H1 (cell line): ENCODE measurements around the gene NCAM1. TPM values are rescaled to one million over a fixed set of nuclear protein-coding genes. Genes with fewer than 3 reads are reported as not detected.

Experiments used
- CTCF ChIA-PET: fragments of 300-600 bp; sonication (Branson Sonifier 250); formaldehyde crosslinking; loops from one replicate; lab custom pipeline; 2021; ENCODE audit not compliant: partially characterized antibody; lab: Charles Lee
- POLR2A ChIA-PET: fragments of 300-600 bp; sonication (Branson Sonifier 250); formaldehyde crosslinking; loops from one replicate; lab custom pipeline; 2021; ENCODE audit warnings: inconsistent platforms; ENCODE audit not compliant: partially characterized antibody; lab: Charles Lee
- DNase-seq, 2 experiments: peaks; one replicate each; pipeline versions ENCODE4 v3.0.0 to v3.0.0-alpha.2; 2010 to 2022; ENCODE audit warnings: low spot score in 2 of 2, low read depth in 1 of 2, mixed read lengths in 1 of 2
- FAIRE-seq: peaks from 2 replicates; lab custom pipeline; 2011; peaks lifted over from hg19 to GRCh38; lab: Jason Lieb, UNC
- H2AFZ ChIP-seq: 2 replicates; pipeline ENCODE4 v1.8.1; 2012; ENCODE audit warnings: low read length, inconsistent platforms
- H2AK5ac ChIP-seq: 2 replicates; pipeline ENCODE4 v1.6.1; 2013; ENCODE audit warnings: low read depth, low read length
- H2BK120ac ChIP-seq: replicated peaks from 2 replicates; pipeline ENCODE3; 2013; ENCODE audit warnings: low read depth, low read length, inconsistent platforms
- H2BK12ac ChIP-seq: 2 replicates; pipeline ENCODE4 v1.6.1; 2013; ENCODE audit warnings: low read depth, low read length
- H2BK15ac ChIP-seq: 2 replicates; pipeline ENCODE4 v1.6.1; 2013; ENCODE audit warnings: low read length
- H2BK20ac ChIP-seq: 2 replicates; pipeline ENCODE4 v1.6.1; 2013; ENCODE audit warnings: low read length
- H2BK5ac ChIP-seq: 2 replicates; pipeline ENCODE4 v1.6.1; 2013; ENCODE audit warnings: low read depth, low read length
- H3K14ac ChIP-seq: 2 replicates; pipeline ENCODE4 v1.6.1; 2013; ENCODE audit warnings: inconsistent platforms; ENCODE audit not compliant: insufficient read length
- H3K18ac ChIP-seq: 2 replicates; pipeline ENCODE4 v1.6.1; 2013; ENCODE audit warnings: low read length; ENCODE audit errors: extremely low read depth
- H3K23ac ChIP-seq: 2 replicates; pipeline ENCODE4 v1.6.1; 2013; ENCODE audit warnings: inconsistent platforms; ENCODE audit not compliant: insufficient read length
- H3K23me2 ChIP-seq: 2 replicates; pipeline ENCODE4 v1.6.1; 2013; ENCODE audit warnings: low read depth, low read length
- H3K27ac ChIP-seq: 2 replicates; pipeline ENCODE4 v1.6.1; 2011; ENCODE audit warnings: low read depth, low read length, inconsistent platforms
- H3K27me3 ChIP-seq, 4 experiments: replicated peaks in 1 of 4; 1 replicate in 1 of 4; 2 replicates in 3 of 4; pipeline versions ENCODE4 v1.6.1 to v1.8.1; 2011 to 2013; ENCODE audit warnings: low read length in 3 of 4, mild to moderate bottlenecking in 3 of 4, inconsistent platforms in 2 of 4, mixed read lengths in 2 of 4, moderate library complexity in 1 of 4; ENCODE audit not compliant: control insufficient read depth in 3 of 4, insufficient read depth in 3 of 4; ENCODE audit errors: extremely low read depth in 1 of 4
- H3K36me3 ChIP-seq, 4 experiments: 2 replicates each; pipeline versions ENCODE4 v1.6.1 to v1.8.1; 2011 to 2013; ENCODE audit warnings: mild to moderate bottlenecking in 4 of 4, low read length in 3 of 4, moderate library complexity in 2 of 4, control low read depth in 1 of 4, inconsistent platforms in 1 of 4; ENCODE audit not compliant: insufficient read depth in 4 of 4, control insufficient read depth in 2 of 4
- H3K4ac ChIP-seq: replicated peaks from 2 replicates; pipeline ENCODE3; 2013; ENCODE audit warnings: low read length, low read depth, mixed read lengths, inconsistent platforms; ENCODE audit not compliant: insufficient read length
- H3K4me1 ChIP-seq, 4 experiments: replicated peaks in 1 of 4; 1 replicate in 1 of 4; 2 replicates in 3 of 4; pipeline versions ENCODE4 v1.6.1 to v1.8.1; 2011 to 2013; ENCODE audit warnings: low read length in 3 of 4, inconsistent platforms in 2 of 4, mixed read lengths in 1 of 4; ENCODE audit not compliant: insufficient read depth in 4 of 4, control insufficient read depth in 3 of 4
- H3K4me2 ChIP-seq, 2 experiments: 2 replicates each; pipeline versions ENCODE4 v1.6.1 to v1.8.1; 2011 to 2013; ENCODE audit warnings: low read depth in 2 of 2, low read length in 2 of 2, control low read depth in 1 of 2, inconsistent platforms in 1 of 2, mild to moderate bottlenecking in 1 of 2; ENCODE audit not compliant: insufficient read depth in 1 of 2
- H3K4me3 ChIP-seq, 4 experiments: fragments of 200-600, 300-600 bp in 1 of 4; sonication (generic), shearing (Covaris generic), sonication (Bioruptor Twin) in 1 of 4; 2 replicates each; pipeline versions ENCODE4 v1.5.1 to v1.8.1; 2011 to 2016; ENCODE audit warnings: low read length in 4 of 4, low read depth in 3 of 4, control low read depth in 2 of 4, inconsistent platforms in 2 of 4, mild to moderate bottlenecking in 2 of 4, mixed read lengths in 1 of 4, moderate library complexity in 1 of 4; ENCODE audit not compliant: insufficient read depth in 2 of 4; ENCODE audit errors: extremely low read depth in 1 of 4
- H3K56ac ChIP-seq: replicated peaks from 2 replicates; pipeline ENCODE3; 2013; ENCODE audit warnings: low read depth, mild to moderate bottlenecking, mixed read lengths, low read length, inconsistent platforms; ENCODE audit not compliant: insufficient read length
- H3K79me1 ChIP-seq: 2 replicates; pipeline ENCODE4 v1.6.1; 2013; ENCODE audit warnings: low read depth, low read length, control low read depth
- H3K79me2 ChIP-seq, 2 experiments: 2 replicates each; pipeline versions ENCODE4 v1.6.1 to v1.8.1; 2012 to 2013; ENCODE audit warnings: low read length in 2 of 2, mild to moderate bottlenecking in 2 of 2, inconsistent platforms in 1 of 2; ENCODE audit not compliant: insufficient read depth in 2 of 2, control insufficient read depth in 1 of 2
- H3K9ac ChIP-seq, 4 experiments: replicated peaks in 1 of 4; 1 replicate in 1 of 4; 2 replicates in 3 of 4; pipeline versions ENCODE4 v1.6.1 to v1.8.1; 2011 to 2013; ENCODE audit warnings: low read depth in 3 of 4, low read length in 3 of 4, control low read depth in 2 of 4, mild to moderate bottlenecking in 2 of 4, moderate library complexity in 2 of 4, inconsistent platforms in 1 of 4; ENCODE audit errors: extremely low read depth in 1 of 4
- H3K9me3 ChIP-seq, 2 experiments: 2 replicates each; pipeline versions ENCODE4 v1.6.1 to v1.8.1; 2012 to 2013; ENCODE audit warnings: mild to moderate bottlenecking in 2 of 2, moderate library complexity in 2 of 2, control low read depth in 1 of 2, inconsistent platforms in 1 of 2, low read depth in 1 of 2, low read length in 1 of 2, mixed read lengths in 1 of 2; ENCODE audit not compliant: insufficient read depth in 2 of 2
- H4K20me1 ChIP-seq, 2 experiments: replicated peaks in 1 of 2; 2 replicates each; pipeline versions ENCODE3 to v1.8.1; 2011 to 2013; ENCODE audit warnings: inconsistent platforms in 2 of 2, low read length in 2 of 2, mild to moderate bottlenecking in 1 of 2; ENCODE audit not compliant: insufficient read depth in 2 of 2, control insufficient read depth in 1 of 2
- H4K5ac ChIP-seq: 2 replicates; pipeline ENCODE4 v1.6.1; 2013; ENCODE audit warnings: low read length, low read depth, mixed read lengths, inconsistent platforms; ENCODE audit not compliant: insufficient read length
- H4K8ac ChIP-seq: 2 replicates; pipeline ENCODE4 v1.8.0; 2013; ENCODE audit warnings: mild to moderate bottlenecking, moderate library complexity, low read length, inconsistent platforms; ENCODE audit not compliant: insufficient read depth; ENCODE audit errors: extremely low read depth
- H4K91ac ChIP-seq: replicated peaks from 2 replicates; pipeline ENCODE3; 2013; ENCODE audit warnings: low read length, mixed read lengths, inconsistent platforms; ENCODE audit not compliant: insufficient read length
- ASH2L ChIP-seq: fragments of 200-600, 300-600 bp; sonication (generic); IDR thresholded peaks from one replicate; pipeline ENCODE4 v1.7.1; 2017; ENCODE audit warnings: low read length
- ATF2 ChIP-seq: IDR thresholded peaks from 2 replicates; pipeline ENCODE4 v1.6.1; 2012; ENCODE audit warnings: low read length, inconsistent platforms
- CBX5 ChIP-seq: fragments of 300-800, 300-1000 bp; sonication (generic); IDR thresholded peaks from 2 replicates; pipeline ENCODE4 v1.7.1; 2016; ENCODE audit warnings: antibody characterized with exemption, low read length, low read depth
- EP300 ChIP-seq, 2 experiments: IDR thresholded peaks; 1 replicate in 1 of 2; 2 replicates in 1 of 2; pipeline ENCODE4 v1.6.1; 2011 to 2012; ENCODE audit warnings: low read depth in 2 of 2, low read length in 2 of 2, mild to moderate bottlenecking in 2 of 2, borderline replicate concordance in 1 of 2, inconsistent platforms in 1 of 2, moderate library complexity in 1 of 2
- EZH2 ChIP-seq: fragments of 200-600 bp; sonication (generic); IDR thresholded peaks from 2 replicates; pipeline ENCODE4 v1.7.1; 2012; ENCODE audit warnings: low read depth, mild to moderate bottlenecking, moderate library complexity, low read length, inconsistent platforms; ENCODE audit not compliant: severe bottlenecking
- JUND ChIP-seq: IDR thresholded peaks from 2 replicates; pipeline ENCODE4 v1.6.1; 2011; ENCODE audit warnings: mild to moderate bottlenecking, improper control_type of control experiment, low read length
- RAD21 ChIP-seq, 2 experiments: IDR thresholded peaks in 1 of 2; conservative IDR thresholded peaks in 1 of 2; 2 replicates each; pipeline ENCODE4 v1.6.1; 2011; ENCODE audit warnings: low read depth in 2 of 2, low read length in 2 of 2, improper control_type of control experiment in 1 of 2, inconsistent platforms in 1 of 2, mild to moderate bottlenecking in 1 of 2, moderate library complexity in 1 of 2
- RXRA ChIP-seq: IDR thresholded peaks from 2 replicates; pipeline ENCODE4 v1.6.1; 2011; ENCODE audit warnings: low read depth, mild to moderate bottlenecking, low read length, moderate library complexity; ENCODE audit not compliant: insufficient read depth
- SP2 ChIP-seq: IDR thresholded peaks from 2 replicates; pipeline ENCODE4 v1.6.1; 2012; ENCODE audit warnings: mild to moderate bottlenecking, low read length, inconsistent platforms
- SUZ12 ChIP-seq: fragments of 200-600 bp; sonication (generic); IDR thresholded peaks from 2 replicates; pipeline ENCODE4 v1.6.1; 2012; ENCODE audit warnings: mild to moderate bottlenecking, inconsistent platforms, low read length, moderate library complexity, mixed read lengths
- TAF1 ChIP-seq: IDR thresholded peaks from 2 replicates; pipeline ENCODE4 v1.6.1; 2011; ENCODE audit warnings: mild to moderate bottlenecking, low read depth, low read length
- TBP ChIP-seq: IDR thresholded peaks from 2 replicates; pipeline ENCODE4 v1.6.1; 2011; ENCODE audit warnings: low read depth, low read length, improper control_type of control experiment
- WGBS, 2 experiments: shearing (Covaris generic) in 1 of 2; methylation state at CpG; one replicate each; pipeline versions ENCODE4 v1.1.6 to v1.1.7; 2013 to 2015; ENCODE audit warnings: low lambda C conversion rate in 2 of 2, mixed read lengths in 2 of 2, inconsistent platforms in 1 of 2, low coverage in 1 of 2, missing lambda C conversion rate in 1 of 2; ENCODE audit not compliant: insufficient replicate concordance in 2 of 2, insufficient coverage in 1 of 2, insufficient read length in 1 of 2; ENCODE audit errors: extremely low coverage in 1 of 2, missing lambda C conversion rate in 1 of 2; 5-methylcytosine and 5-hydroxymethylcytosine counted together
- polyA plus RNA-seq, 7 experiments: library from polyadenylated mRNA; depleted of rRNA in 3 of 7; stranded (reverse) in 5 of 7; unstranded in 2 of 7; fragments of >200 nt in 5 of 7; fragments of 200-250 nt in 2 of 7; gene quantifications; 1 replicate in 5 of 7; 2 replicates in 1 of 7; 4 replicates in 1 of 7; pipeline versions ENCODE4 v1.2.1 to v1.2.3, GENCODE V29; 2011 to 2013; ENCODE audit warnings: missing spikeins in 2 of 7, mixed read lengths in 2 of 7
- total RNA-seq: library from RNA; stranded (reverse); fragmentation: NEBNext Ultra II Directional; extraction: Animal tissue kit (Norgen Biotek cat#: 25700); gene quantifications from 2 replicates; pipeline ENCODE4 v1.2.1, GENCODE V29; 2021

NCAM1 gene
- total and polyA plus RNA-seq, 2 of the 8 experiments (the other 6 are each of a cell fraction or from before 2014, with no cell fraction given): 3.1 to 4.3 TPM

GRCh38 chr11:113279591-113279990 lies 318.4 kb downstream of the NCAM1 start:
- no peak overlapping the region for H3K23ac ChIP-seq
- no peak overlapping the region for H2AFZ ChIP-seq
- WGBS, 2 experiments: 78% methylated on average over 3 of the region's 3 CpGs; no CpG with 5 or more reads in 1 of the 2 experiments
- no peak overlapping the region for H3K4ac ChIP-seq
- no peak overlapping the region for H3K9ac ChIP-seq
- no peak overlapping the region for H3K27ac ChIP-seq
- no peak overlapping the region for H2BK20ac ChIP-seq
- no peak overlapping the region for H2BK12ac ChIP-seq
- no peak overlapping the region for H3K14ac ChIP-seq
- H2BK5ac ChIP-seq: no peak overlapping the region
- H3K79me2 ChIP-seq: no peaks in the 10 kb centered on the region
- no peaks in the 10 kb centered on the region for H3K9me3 ChIP-seq
- H2AK5ac ChIP-seq: no peak overlapping the region
- ChIA-PET POLR2A (no interaction called here), CTCF (interaction anchor here (1.5 kb wide), 1 partner anchor 10 kb away, joined by 4 read pairs; no protein-coding TSS in a partner anchor)
- H3K18ac ChIP-seq: no peak overlapping the region
- H3K56ac ChIP-seq: no peak overlapping the region
- no peaks in the 10 kb centered on the region for H3K36me3 ChIP-seq
- H3K4me2 ChIP-seq: no peak overlapping the region
- H2BK120ac ChIP-seq: no peak overlapping the region
- H4K20me1 ChIP-seq: no peaks in the 10 kb centered on the region
- H2BK15ac ChIP-seq: no peak overlapping the region
- H3K23me2 ChIP-seq: no peaks in the 10 kb centered on the region
- DNase-seq: no peak
- no peaks in the 10 kb centered on the region for H3K79me1 ChIP-seq
- no peak overlapping the region for H4K5ac ChIP-seq
- TF ChIP-seq SUZ12 (no peak), TAF1 (no peak), EP300 (IDR thresholded peaks at IDR 0.05; ENCODE audit: borderline replicate concordance in 1 of 2, low read depth in 2 of 2, low read length in 2 of 2) (no peak), SP2 (no peak), ASH2L (no peak), RXRA (no peak), CBX5 (no peak), EZH2 (no peak), RAD21 (IDR thresholded peaks at IDR 0.05 in 1 of 2, conservative IDR thresholded peaks at IDR 0.05 in 1 of 2; ENCODE audit: low read depth in 2 of 2, low read length in 2 of 2) (no peak), TBP (no peak), JUND (no peak), ATF2 (no peak)
- no peaks in the 10 kb centered on the region for H3K4me1 ChIP-seq
- no peaks in the 10 kb centered on the region for H3K27me3 ChIP-seq
- H3K4me3 ChIP-seq: no peak overlapping the region
- no peak for FAIRE-seq
- no peak overlapping the region for H4K8ac ChIP-seq
- H4K91ac ChIP-seq: no peak overlapping the region
